ENCODE results near the gene HBP1. TPM values are rescaled to one million over a fixed set of nuclear protein-coding genes. Genes with fewer than 3 reads are reported as not detected.

Gene HBP1
- total RNA-seq, 2 experiments from 2014 or later, result 17.8 to 25.4 TPM

GRCh38 chr7:107170051-107170915 lies 1.5 kb downstream of the HBP1 start:
- intact Hi-C loops (cut with DNase I, micrococcal nuclease), result loop anchor here (5.0 to 10.0 kb wide), 3 partner anchors 763 to 1645 kb away; partner anchors contain the start of gene PUS7 (in 1 of the 2)
- DNase-seq, result no peak
- CTCF ChIA-PET, result interaction anchor here (0.7 to 1.4 kb wide), 3 partner anchors 10 to 41 kb away, joined by 3 read pairs; no protein-coding TSS in a partner anchor
- Mint-ChIP-seq H3K27ac (peak overlapping the region; percentile 100), H3K9me3 (ENCODE audit: low read depth) (no peaks in the 10 kb centered on the region), H3K27me3 (no peaks in the 10 kb centered on the region), H3K4me1 (peaks cover 50% of the 10 kb centered on the region), H3K4me3 (peak overlapping the region; percentile 91), H3K36me3 (ENCODE audit: low read depth) (peaks cover 11% of the 10 kb centered on the region)
- POLR2A ChIA-PET, result interaction anchor here (0.7 to 2.5 kb wide), 6 partner anchors 10 to 886 kb away, joined by 5 to 23 read pairs (median 12); partner anchors contain the start of genes CBLL1 and NAMPT
- ATAC-seq, result no peak

- Mint-ChIP-seq H3K36me3 (ENCODE audit: low read depth) (peaks cover 13% of the 10 kb centered on the region), H3K9me3 (ENCODE audit: low read depth) (no peaks in the 10 kb centered on the region), H3K4me1 (peaks cover 54% of the 10 kb centered on the region), H3K4me3 (peak overlapping the region; percentile 91), H3K27ac (peak overlapping the region; percentile 75), H3K27me3 (no peaks in the 10 kb centered on the region)
- intact Hi-C loops (cut with DNase I, micrococcal nuclease), result loop anchor here (5.0 to 10.0 kb wide), 3 partner anchors 764 to 1647 kb away; partner anchors contain the start of gene PUS7 (in 1 of the 2)
- DNase-seq, result no peak
- CTCF ChIA-PET, result interaction anchor here (0.6 to 1.3 kb wide), 2 partner anchors 9 to 13 kb away, joined by 3 to 8 read pairs; no protein-coding TSS in a partner anchor
- POLR2A ChIA-PET, result no interaction called here
- no peak for ATAC-seq
Observed at GRCh38 chr7:107171496-107171895, 2.7 kb downstream of the HBP1 start.

GRCh38 chr7:107172276-107173032 lies 3.7 kb downstream of the HBP1 start:
- ATAC-seq, result no peak
- ChIA-PET CTCF (interaction anchor here (1.3 kb wide), 1 partner anchor 8 kb away, joined by 8 read pairs; no protein-coding TSS in a partner anchor), POLR2A (no interaction called here)
- Mint-ChIP-seq H3K4me1 (peaks cover 58% of the 10 kb centered on the region), H3K27me3 (no peaks in the 10 kb centered on the region), H3K36me3 (ENCODE audit: low read depth) (peaks cover 15% of the 10 kb centered on the region), H3K9me3 (ENCODE audit: low read depth) (no peaks in the 10 kb centered on the region), H3K27ac (peak overlapping the region; percentile 90), H3K4me3 (peak overlapping the region; percentile 21)
- DNase-seq, result no peak
- intact Hi-C loops (cut with DNase I, micrococcal nuclease), result loop anchor here (1.0 to 10.0 kb wide), 5 partner anchors 8 to 1648 kb away; partner anchors contain the start of gene PUS7 (in 1 of the 2)

GRCh38 chr7:107173191-107173590 lies 4.4 kb downstream of the HBP1 start:
- CTCF ChIA-PET, result interaction anchor here (0.9 kb wide), 1 partner anchor 9 kb away, joined by 3 read pairs; no protein-coding TSS in a partner anchor
- no peak for DNase-seq
- Mint-ChIP-seq H3K4me1 (peaks cover 61% of the 10 kb centered on the region), H3K36me3 (ENCODE audit: low read depth) (peaks cover 17% of the 10 kb centered on the region), H3K9me3 (ENCODE audit: low read depth) (no peaks in the 10 kb centered on the region), H3K27me3 (no peaks in the 10 kb centered on the region), H3K4me3 (peak overlapping the region; percentile 48), H3K27ac (peak overlapping the region; percentile 90)
- no peak for ATAC-seq
- POLR2A ChIA-PET, result interaction anchor here (1.0 kb wide), 1 partner anchor 571 kb away, joined by 4 read pairs; the partner anchor contains the start of gene CBLL1
- intact Hi-C loops (cut with DNase I, micrococcal nuclease), result loop anchor here (5.0 to 10.0 kb wide), 3 partner anchors 766 to 1648 kb away; partner anchors contain the start of gene PUS7 (in 1 of the 2)

- peaks cover 63% of the 10 kb centered on the region for H3K4me1 Mint-ChIP-seq
- H3K27ac Mint-ChIP-seq, result peak overlapping the region; percentile 90
- ATAC-seq (peak; percentile 24), DNase-seq (peak; percentile 33)
- POLR2A ChIA-PET, result interaction anchor here (0.6 to 1.0 kb wide), 2 partner anchors 328 to 570 kb away, joined by 3 to 4 read pairs; partner anchors contain the start of gene CBLL1
- H3K36me3 Mint-ChIP-seq (ENCODE audit: low read depth), result peaks cover 17% of the 10 kb centered on the region
- H3K4me3 Mint-ChIP-seq, result peak overlapping the region; percentile 48
- no peaks in the 10 kb centered on the region for H3K27me3 Mint-ChIP-seq
- CTCF ChIA-PET, result interaction anchor here (0.9 to 1.1 kb wide), 2 partner anchors 8 to 26 kb away, joined by 3 to 7 read pairs; no protein-coding TSS in a partner anchor
- intact Hi-C loops (cut with DNase I, micrococcal nuclease), result loop anchor here (5.0 to 10.0 kb wide), 3 partner anchors 767 to 1649 kb away; partner anchors contain the start of gene PUS7 (in 1 of the 2)
- H3K9me3 Mint-ChIP-seq (ENCODE audit: low read depth), result no peaks in the 10 kb centered on the region
Observed at GRCh38 chr7:107173691-107174406, 5.0 kb downstream of the HBP1 start.

GRCh38 chr7:107179326-107180164 lies 10.7 kb downstream of the HBP1 start:
- no peaks in the 10 kb centered on the region for H3K9me3 Mint-ChIP-seq (ENCODE audit: low read depth)
- intact Hi-C loops (cut with DNase I, micrococcal nuclease), result loop anchor here (1.0 to 10.0 kb wide), 3 partner anchors 7 to 1655 kb away; partner anchors contain the start of gene PUS7 (in 1 of the 2)
- no peaks in the 10 kb centered on the region for H3K27me3 Mint-ChIP-seq
- ATAC-seq (peak; percentile 61), DNase-seq (peak; percentile 19)
- H3K4me1 Mint-ChIP-seq, result peaks cover 55% of the 10 kb centered on the region
- H3K36me3 Mint-ChIP-seq (ENCODE audit: low read depth), result peaks cover 28% of the 10 kb centered on the region
- no peak overlapping the region for H3K4me3 Mint-ChIP-seq
- H3K27ac Mint-ChIP-seq, result peak overlapping the region; percentile 88
- POLR2A ChIA-PET, result interaction anchor here (3.0 kb wide), 1 partner anchor 10 kb away, joined by 20 read pairs; the partner anchor contains the start of gene HBP1
- CTCF ChIA-PET, result interaction anchor here (0.6 to 2.0 kb wide), 9 partner anchors 8 to 803 kb away, joined by 3 to 8 read pairs (median 3); no protein-coding TSS in a partner anchor

- Mint-ChIP-seq H3K36me3 (ENCODE audit: low read depth) (peaks cover 33% of the 10 kb centered on the region), H3K9me3 (ENCODE audit: low read depth) (no peaks in the 10 kb centered on the region), H3K4me3 (peak overlapping the region; percentile 12), H3K4me1 (peaks cover 48% of the 10 kb centered on the region), H3K27me3 (no peaks in the 10 kb centered on the region), H3K27ac (peak overlapping the region; percentile 88)
- POLR2A ChIA-PET, result interaction anchor here (3.0 kb wide), 1 partner anchor 11 kb away, joined by 20 read pairs; the partner anchor contains the start of gene HBP1
- peak; percentile 87 for DNase-seq
- peak; percentile 77 for ATAC-seq
- intact Hi-C loops (cut with DNase I, micrococcal nuclease), result loop anchor here (1.0 to 2.0 kb wide), 2 partner anchors 8 to 14 kb away; no protein-coding TSS in a partner anchor
- CTCF ChIA-PET, result interaction anchor here (0.8 to 2.0 kb wide), 7 partner anchors 9 to 31 kb away, joined by 3 to 8 read pairs (median 4); no protein-coding TSS in a partner anchor
Observed at GRCh38 chr7:107180378-107180777, 11.6 kb downstream of the HBP1 start.

- DNase-seq, result no peak
- Mint-ChIP-seq H3K27ac (peak overlapping the region; percentile 88), H3K9me3 (ENCODE audit: low read depth) (no peaks in the 10 kb centered on the region), H3K4me1 (peaks cover 41% of the 10 kb centered on the region), H3K4me3 (no peak overlapping the region), H3K36me3 (ENCODE audit: low read depth) (peaks cover 36% of the 10 kb centered on the region), H3K27me3 (no peaks in the 10 kb centered on the region)
- POLR2A ChIA-PET, result interaction anchor here (3.0 kb wide), 1 partner anchor 12 kb away, joined by 20 read pairs; the partner anchor contains the start of gene HBP1
- ATAC-seq, result no peak
- intact Hi-C loops (cut with DNase I, micrococcal nuclease), result loop anchor here in 1 of 2 experiments (2.0 kb wide), 1 partner anchor 14 kb away; no protein-coding TSS in a partner anchor
- CTCF ChIA-PET, result interaction anchor here (0.5 to 2.0 kb wide), 4 partner anchors 11 to 314 kb away, joined by 3 to 8 read pairs (median 5); no protein-coding TSS in a partner anchor
Observed at GRCh38 chr7:107181172-107181571, 12.4 kb downstream of the HBP1 start.

- no peak overlapping the region for H3K4me3 Mint-ChIP-seq
- no peaks in the 10 kb centered on the region for H3K27me3 Mint-ChIP-seq
- H3K36me3 Mint-ChIP-seq (ENCODE audit: low read depth), result peaks cover 51% of the 10 kb centered on the region
- ATAC-seq, result no peak
- intact Hi-C loops (cut with DNase I, micrococcal nuclease), result no loop called here
- H3K4me1 Mint-ChIP-seq, result peaks cover 12% of the 10 kb centered on the region
- POLR2A ChIA-PET, result no interaction called here
- no peak overlapping the region for H3K27ac Mint-ChIP-seq
- DNase-seq, result no peak
- no peaks in the 10 kb centered on the region for H3K9me3 Mint-ChIP-seq (ENCODE audit: low read depth)
- CTCF ChIA-PET, result interaction anchor here (0.6 kb wide), 1 partner anchor 346 kb away, joined by 3 read pairs; no protein-coding TSS in a partner anchor
Observed at GRCh38 chr7:107185716-107186115, 16.9 kb downstream of the HBP1 start.
